ENCODE measurements around the gene GTF2H3.

The GTF2H3 gene

GRCh38 chr12:123645878-123646277 lies 12.2 kb downstream of the GTF2H3 start:
- no peak for DNase-seq

- DNase-seq = no peak
These were observed 14.8 kb downstream of the GTF2H3 start for GRCh38 chr12:123648401-123648800.

GRCh38 chr12:123654129-123654701 lies 20.6 kb downstream of the GTF2H3 start:
- no peak for DNase-seq

GRCh38 chr12:123655420-123655819 lies 21.8 kb downstream of the GTF2H3 start:
- no peak for DNase-seq

- no peak for DNase-seq
These were observed 22.8 kb downstream of the GTF2H3 start for GRCh38 chr12:123656392-123656791.

GRCh38 chr12:123657211-123657610 lies 23.6 kb downstream of the GTF2H3 start:
- DNase-seq = no peak

GRCh38 chr12:123659996-123660727 lies 26.5 kb downstream of the GTF2H3 start:
- DNase-seq = no peak

- no peak for DNase-seq
These were observed 34.1 kb downstream of the GTF2H3 start for GRCh38 chr12:123667771-123668170.

- peak; percentile 94 for DNase-seq
These were observed 37.5 kb downstream of the GTF2H3 start, which contains the start of gene TCTN2 for GRCh38 chr12:123670882-123671728. TCTN2 (plus strand) TSS chr12:123671113; CDS start chr12:123671241, 128 bp downstream.

GRCh38 chr12:123671876-123672275 lies 38.2 kb downstream of the GTF2H3 start:
- no peak for DNase-seq

GRCh38 chr12:123675436-123675835 lies 41.8 kb downstream of the GTF2H3 start:
- DNase-seq = no peak

GRCh38 chr12:123676616-123677320 lies 43.1 kb downstream of the GTF2H3 start:
- no peak for DNase-seq

- no peak for DNase-seq
These were observed 45.4 kb downstream of the GTF2H3 start for GRCh38 chr12:123678981-123679380.

GRCh38 chr12:123681605-123682004 lies 48.0 kb downstream of the GTF2H3 start:
- DNase-seq = no peak

- DNase-seq = no peak
These were observed 50.3 kb downstream of the GTF2H3 start for GRCh38 chr12:123683964-123684363.

GRCh38 chr12:123686636-123687190 lies 53.1 kb downstream of the GTF2H3 start:
- DNase-seq = no peak

- no peak for DNase-seq
These were observed 56.7 kb downstream of the GTF2H3 start for GRCh38 chr12:123690191-123690840.

- no peak for DNase-seq
These were observed 62.6 kb downstream of the GTF2H3 start for GRCh38 chr12:123696207-123696606.

GRCh38 chr12:123696646-123697045 lies 63.0 kb downstream of the GTF2H3 start:
- no peak for DNase-seq

- DNase-seq = no peak
These were observed 72.3 kb downstream of the GTF2H3 start for GRCh38 chr12:123705935-123706334.

GRCh38 chr12:123707466-123707865 lies 73.8 kb downstream of the GTF2H3 start:
- no peak for DNase-seq
